CD4-positive, alpha-beta T cell treated with Interleukin-6 for 4 hours (primary cell): ENCODE measurements around the gene CEP70.
A peak's percentile ranks its signal among the peaks of the same experiment; 100 is the strongest.
"Not testable (repeated sequence)": the region's sequence is repeated elsewhere in the genome, so short reads cannot be mapped to it uniquely, and the experiment has no call there.

Experiments
- DNase-seq: peaks from one replicate; pipeline ENCODE4 v3.0.0-alpha.2; 2020; ENCODE audit warnings: mixed read lengths

Gene CEP70, protein sequence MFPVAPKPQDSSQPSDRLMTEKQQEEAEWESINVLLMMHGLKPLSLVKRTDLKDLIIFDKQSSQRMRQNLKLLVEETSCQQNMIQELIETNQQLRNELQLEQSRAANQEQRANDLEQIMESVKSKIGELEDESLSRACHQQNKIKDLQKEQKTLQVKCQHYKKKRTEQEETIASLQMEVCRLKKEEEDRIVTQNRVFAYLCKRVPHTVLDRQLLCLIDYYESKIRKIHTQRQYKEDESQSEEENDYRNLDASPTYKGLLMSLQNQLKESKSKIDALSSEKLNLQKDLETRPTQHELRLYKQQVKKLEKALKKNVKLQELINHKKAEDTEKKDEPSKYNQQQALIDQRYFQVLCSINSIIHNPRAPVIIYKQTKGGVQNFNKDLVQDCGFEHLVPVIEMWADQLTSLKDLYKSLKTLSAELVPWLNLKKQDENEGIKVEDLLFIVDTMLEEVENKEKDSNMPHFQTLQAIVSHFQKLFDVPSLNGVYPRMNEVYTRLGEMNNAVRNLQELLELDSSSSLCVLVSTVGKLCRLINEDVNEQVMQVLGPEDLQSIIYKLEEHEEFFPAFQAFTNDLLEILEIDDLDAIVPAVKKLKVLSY

DNA sequence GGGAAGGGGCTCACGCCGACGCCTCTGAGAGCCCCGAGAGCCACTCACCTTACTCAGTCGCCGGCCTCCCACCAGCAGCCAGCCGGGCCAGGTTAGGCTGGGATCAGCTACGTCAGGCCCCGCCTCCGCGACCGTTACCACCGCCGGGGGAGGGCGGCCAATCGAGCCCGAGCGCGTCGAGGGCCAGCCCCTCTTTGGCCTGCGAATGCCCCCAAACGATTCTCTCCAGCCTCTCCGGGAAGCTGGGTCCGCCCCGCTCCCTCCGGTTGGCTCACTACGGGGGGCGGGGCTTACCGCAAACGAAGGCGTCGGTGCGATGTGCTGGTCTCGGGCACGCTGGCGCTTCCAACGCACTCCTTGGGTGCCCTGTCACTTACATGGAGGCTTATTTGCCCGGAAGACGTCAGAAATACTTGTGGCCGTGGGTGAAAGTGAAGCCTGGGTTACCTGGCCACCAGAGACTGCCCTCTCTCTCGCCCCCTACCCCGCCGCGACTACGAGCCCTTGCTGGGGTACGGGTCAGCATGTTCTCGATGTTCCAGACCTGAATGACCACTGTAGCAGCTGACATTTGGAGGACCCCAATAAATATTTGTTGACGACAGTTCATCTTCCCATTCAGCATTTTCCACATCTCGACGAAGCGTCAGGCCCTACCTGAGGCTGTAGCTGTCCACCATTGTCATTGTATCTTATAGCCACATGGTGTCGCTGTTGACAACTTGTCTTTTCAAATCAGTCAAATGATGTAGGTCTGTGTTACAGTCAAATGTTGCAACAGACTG lies at the start of gene CEP70:
TSS of gene CEP70 (minus strand) at position 111 of the 785 bp plus-strand sequence. CDS start 21,333 bp downstream, outside the sequence.
- DNase-seq: peak; percentile 94

GRCh38 chr3:138642927-138643253 lies 48.8 kb upstream of the CEP70 start:
- DNase-seq: no peak

DNA sequence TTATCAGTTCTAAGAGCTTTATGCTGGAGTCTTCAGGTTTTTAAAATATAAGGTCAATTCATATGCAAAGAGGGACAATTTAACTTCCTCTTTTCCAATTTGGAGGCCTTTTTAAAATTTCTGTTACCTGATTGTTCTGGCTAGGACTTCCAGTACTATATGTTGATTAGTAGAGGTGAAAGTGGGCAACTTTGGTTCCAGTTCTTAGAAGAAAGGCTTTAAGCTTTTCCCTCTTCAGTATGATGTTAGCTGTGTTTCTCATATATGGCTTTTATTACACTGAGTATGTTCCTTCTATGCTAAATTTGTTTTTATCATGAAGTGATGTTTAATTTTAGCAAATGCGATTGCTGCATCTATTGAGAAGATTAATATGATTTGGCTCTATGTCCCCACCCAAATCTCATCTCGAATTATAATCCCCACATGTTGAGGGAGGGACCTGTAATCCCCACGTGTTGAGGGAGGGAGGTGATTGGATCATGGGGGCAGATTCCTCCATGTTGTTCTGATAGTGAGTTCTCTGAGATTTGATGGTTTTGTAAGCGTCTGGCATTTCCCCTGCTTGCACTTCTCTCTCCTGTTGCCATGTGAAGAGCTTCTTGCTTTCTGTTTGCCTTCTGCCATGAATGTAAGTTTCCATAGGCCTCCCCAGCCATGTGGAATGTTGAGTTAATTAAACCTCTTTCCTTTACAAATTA lies 48.3 kb upstream of the CEP70 start:
- DNase-seq: no peak

DNA sequence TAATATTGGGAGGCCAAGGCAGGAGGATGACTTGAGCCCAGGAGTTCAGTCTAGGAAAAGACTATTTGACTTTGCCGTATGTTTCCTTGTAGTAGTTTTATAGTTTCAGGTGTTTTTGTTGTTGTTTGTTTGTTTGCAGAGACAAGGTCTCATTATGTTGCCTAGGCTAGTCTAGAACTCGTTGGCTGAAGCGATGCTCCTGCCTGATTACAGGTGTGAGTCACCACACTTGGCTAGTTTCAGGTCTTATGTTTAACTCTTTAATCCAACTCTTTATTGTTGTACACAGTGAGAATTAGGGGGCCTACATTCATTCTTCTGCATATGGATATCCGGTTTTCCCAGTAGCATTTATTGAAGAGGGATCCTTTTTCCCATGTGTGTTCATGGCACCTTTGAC lies 46.5 kb upstream of the CEP70 start:
- DNase-seq: no peak

- DNase-seq: no peak
These were observed 44.6 kb upstream of the CEP70 start for GRCh38 chr3:138638641-138639040.

- no peak for DNase-seq
These were observed 35.5 kb upstream of the CEP70 start for GRCh38 chr3:138629526-138629925.

DNA sequence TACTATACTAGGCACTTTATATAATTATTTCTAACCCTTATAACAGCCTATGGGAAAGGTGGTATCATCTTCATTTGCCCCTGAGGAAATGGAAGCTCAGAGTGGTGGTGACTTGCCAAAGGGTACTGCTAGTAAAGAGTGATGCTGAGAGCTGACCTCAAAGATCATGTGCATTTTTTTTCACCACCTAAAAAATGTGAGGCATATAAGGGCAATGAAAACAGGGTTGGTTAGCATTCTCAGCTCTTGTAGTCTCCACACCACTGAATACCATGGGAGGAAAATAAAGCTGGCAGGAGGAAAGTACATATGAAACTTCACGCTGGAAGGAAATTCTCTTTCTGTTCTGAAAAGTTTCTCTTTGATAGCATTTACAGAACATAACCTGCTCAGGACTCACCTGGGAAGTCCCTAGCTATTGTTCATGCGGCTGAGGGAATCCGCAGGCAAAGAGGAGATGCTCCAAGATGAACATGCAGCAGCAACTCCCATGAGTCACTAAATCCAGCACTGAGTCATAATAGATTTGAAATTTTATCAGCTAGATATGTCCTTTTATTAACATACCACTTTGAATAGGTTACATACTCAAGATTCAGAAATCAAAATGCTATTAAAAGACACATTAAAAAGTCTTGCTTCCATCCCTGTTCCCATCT lies 31.8 kb upstream of the CEP70 start:
- no peak for DNase-seq

- DNase-seq: no peak
These were observed 30.5 kb upstream of the CEP70 start for GRCh38 chr3:138624518-138624917.

DNA sequence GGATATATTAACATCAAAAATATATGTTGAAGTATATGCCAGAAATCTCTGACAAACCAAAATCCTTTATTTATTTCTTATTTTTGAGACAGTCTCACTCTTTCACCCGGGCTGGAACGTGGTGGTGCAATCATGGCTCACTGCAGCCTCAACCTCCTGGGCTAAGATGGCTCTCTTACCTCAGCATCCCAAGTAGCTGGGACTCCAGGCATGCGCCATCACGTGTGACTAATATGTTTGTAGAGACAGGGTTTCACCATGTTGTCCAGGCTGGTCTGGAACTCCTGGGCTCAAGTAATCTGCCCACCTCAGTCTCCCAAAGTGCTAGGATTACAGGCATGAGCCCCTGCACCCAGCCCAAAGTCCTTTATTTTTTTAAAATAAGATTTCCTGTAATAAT lies 26.4 kb upstream of the CEP70 start:
- DNase-seq: no peak

- no peak for DNase-seq
These were observed 21.4 kb upstream of the CEP70 start for GRCh38 chr3:138615462-138615861.

- DNase-seq: no peak
These were observed 15.8 kb upstream of the CEP70 start for GRCh38 chr3:138609898-138610266.

DNA sequence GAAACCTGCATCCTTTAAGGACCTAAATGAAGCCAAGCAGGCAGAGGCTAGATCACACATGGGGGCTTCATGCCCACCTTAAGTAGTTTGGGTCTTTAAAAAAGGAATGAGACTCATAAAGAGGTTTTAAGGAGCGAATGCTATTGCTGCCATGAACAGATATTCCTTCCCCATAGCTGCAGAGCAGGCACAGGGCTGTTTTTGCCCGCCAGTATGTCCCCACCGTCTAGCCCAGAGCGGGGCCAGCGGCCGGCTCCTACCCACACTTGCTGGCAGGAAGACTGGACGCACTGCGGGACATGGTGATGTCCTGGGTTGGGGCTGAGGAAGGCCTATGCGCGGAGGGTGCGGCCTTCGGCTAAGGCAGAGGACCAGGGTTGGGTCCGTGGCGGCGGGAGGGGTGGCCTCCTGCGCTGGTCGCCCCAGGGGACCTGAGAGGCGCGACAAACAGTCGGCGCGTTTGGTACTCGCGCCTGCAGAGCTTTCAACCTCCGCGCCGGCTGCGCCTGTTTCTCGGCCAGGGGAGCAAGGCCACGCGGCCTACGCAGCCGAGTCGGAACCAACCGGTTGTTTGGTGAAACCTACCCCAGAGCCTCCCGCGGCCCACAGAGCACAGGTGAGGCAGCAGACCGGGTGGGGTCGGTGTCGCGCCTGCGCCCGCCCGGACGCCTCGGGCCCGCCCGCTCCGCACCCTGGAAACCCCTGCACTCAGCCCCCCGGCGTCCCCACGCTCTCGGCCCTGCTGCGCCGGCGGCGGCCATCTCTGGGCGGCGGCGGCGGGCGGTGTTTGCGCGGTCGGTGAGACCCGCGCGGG lies 14.5 kb upstream of the CEP70 start, which contains the start of gene FAIM:
TSS of gene FAIM (plus strand) at position 450 of the 814 bp plus-strand sequence. CDS start 10,956 bp downstream, outside the sequence.
- DNase-seq: peak; percentile 73

GRCh38 chr3:138604106-138604595 lies 10.1 kb upstream of the CEP70 start:
- not testable (repeated sequence) for DNase-seq

DNA sequence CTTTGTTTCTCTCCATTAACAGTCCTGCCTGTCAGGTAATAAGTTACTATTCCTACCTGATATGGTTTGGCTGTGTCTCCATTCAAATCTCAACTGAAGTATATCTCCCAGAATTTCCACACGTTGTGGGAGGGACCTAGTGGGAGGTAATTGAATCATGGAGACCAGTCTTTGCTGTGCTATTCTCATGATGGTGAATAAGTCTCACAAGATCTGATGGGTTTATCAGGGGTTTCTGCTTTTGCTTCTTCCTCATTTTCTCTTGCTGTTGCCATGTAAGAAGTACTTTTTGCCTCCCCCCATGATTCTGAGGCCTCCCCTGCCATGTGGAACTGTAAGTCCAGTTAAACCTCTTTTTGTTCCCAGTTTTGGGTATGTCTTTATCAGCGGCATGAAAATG lies 7.6 kb upstream of the CEP70 start:
- not testable (repeated sequence) for DNase-seq

- no peak for DNase-seq
These were observed 6.2 kb upstream of the CEP70 start for GRCh38 chr3:138600100-138600745.

- no peak for DNase-seq
These were observed 4.5 kb upstream of the CEP70 start for GRCh38 chr3:138598534-138598933.

GRCh38 chr3:138597186-138597976 lies 3.3 kb upstream of the CEP70 start:
- DNase-seq: not testable (repeated sequence)

DNA sequence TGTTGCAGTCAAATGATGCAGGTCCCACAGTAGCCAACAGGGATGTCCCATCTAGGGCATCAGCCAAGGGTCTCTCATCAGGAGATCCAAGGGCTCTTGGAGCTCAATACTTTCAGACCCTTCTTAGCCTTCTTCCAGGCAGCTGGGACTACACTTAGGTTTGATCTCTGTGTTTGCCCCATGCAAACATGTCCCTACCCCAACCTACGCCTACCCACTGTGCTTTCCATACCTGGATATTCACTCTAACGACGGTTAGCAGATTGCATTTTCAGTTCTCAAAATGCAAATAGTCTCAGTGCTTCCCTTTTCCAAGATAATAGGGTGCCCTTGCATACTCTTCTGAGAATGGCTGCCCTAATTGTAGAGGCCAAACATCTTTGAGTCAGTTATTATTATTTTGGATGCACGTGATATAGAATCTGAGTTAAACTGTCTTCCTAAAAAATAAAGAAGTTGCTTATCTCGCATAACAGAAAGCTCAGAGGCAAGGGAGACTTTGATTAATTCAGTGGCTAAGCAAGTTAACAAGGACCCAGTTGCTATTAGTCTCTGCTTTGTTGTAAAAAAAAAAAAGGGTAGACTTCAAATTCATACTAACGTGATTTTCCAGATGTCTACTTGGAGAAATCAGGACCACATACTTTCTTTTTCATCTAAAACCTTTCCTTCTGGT lies 1.0 kb upstream of the CEP70 start:
- DNase-seq: no peak

- no peak for DNase-seq
These were observed 441 bp downstream of the CEP70 start for GRCh38 chr3:138593488-138594149.
